Fibroblast of skin of right biceps (primary cell): ENCODE data around the gene BCAR3.
"Not testable (repeated sequence)": the region's sequence is repeated elsewhere in the genome, so short reads cannot be mapped to it uniquely, and the experiment has no call there.

Source experiments
- DNase-seq: peaks from one replicate; pipeline ENCODE4 v3.0.0-alpha.2; 2013

Gene BCAR3

DNA sequence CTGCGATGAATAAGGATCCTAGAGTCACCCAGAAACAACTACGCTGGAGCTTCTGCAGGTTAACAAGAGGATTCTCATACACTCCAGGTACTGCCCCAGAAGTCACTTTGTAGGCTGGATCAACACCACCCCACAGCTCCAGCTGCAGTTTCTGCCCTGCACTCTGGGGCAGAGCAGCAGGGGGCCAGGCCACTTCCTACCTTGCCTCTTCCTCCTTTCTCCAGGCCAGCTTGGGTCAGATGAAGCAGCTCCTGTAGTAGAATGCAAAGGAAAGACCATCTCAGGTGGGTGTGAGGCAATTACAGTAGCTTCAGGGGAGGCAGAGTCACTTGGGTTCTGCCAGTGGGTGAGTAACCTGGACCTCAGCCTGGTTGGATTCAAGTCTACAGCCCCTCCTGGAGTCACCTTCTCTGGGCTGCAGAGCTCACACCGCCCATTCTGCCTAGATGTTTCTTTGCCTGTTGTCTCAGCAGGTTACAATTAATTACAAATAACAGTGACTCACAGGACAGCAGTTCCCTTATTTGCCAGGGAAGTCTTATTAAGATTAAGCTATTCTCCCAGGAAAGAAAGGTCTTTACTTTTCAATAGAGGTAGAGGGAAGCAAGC, 24.4 kb upstream of the BCAR3 start:
- peak; percentile 28 for DNase-seq

DNA sequence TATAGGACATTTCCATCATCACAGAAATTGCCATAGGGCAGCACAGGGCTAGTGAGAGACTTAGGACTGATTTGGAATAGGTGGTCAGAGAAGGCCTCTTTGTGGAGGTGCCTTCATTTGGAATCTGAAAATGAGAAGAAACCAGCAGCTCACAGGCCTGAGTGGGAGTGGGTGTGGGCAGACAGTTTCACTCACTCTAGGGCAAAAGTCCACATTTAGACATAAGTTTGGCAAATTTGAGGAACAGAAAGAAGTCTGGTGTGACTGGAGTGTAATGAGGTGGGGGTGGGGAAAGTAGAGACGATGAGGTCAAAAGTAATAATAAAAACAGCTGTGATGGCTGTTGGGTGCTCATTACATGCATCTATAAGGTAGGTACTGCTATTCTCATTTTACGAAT, 22.4 kb upstream of the BCAR3 start:
- DNase-seq, result no peak

DNA sequence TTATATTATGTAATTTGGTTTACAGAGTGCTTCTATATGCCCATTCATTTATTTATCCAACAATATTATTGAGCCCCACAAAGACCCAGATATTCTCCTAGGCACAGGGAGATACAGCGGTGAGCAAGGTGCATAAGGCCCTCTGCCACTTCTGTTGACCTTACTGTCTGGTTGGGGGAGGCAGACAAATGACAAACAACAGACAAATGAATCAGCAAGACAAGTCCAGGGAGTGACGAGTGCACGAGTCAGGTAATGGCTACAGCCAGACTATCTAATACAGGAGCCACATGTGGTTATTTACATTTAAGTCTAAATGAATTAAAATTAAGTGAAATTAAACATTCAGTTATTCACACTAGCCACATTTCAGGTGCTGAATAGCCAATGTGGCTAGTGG, 22.0 kb upstream of the BCAR3 start:
- peak; percentile 65 for DNase-seq

DNA sequence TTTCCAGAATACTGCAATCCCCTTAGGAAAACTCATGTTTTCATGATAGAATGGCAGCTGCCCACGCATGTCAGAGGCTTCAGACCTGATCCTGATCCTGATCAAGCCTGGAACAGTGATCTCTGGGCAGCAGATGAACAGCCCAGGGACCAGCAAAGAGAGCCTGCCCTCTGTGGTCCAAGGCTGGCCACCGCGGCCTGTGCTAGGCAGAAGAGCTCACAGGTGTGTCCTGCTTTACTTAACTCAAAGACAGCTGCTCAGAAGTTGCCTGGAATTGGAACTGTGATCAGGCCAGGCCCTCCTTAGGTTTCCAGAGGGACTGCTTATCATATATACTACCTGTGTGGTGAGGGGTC, 21.2 kb upstream of the BCAR3 start:
- no peak for DNase-seq

DNA sequence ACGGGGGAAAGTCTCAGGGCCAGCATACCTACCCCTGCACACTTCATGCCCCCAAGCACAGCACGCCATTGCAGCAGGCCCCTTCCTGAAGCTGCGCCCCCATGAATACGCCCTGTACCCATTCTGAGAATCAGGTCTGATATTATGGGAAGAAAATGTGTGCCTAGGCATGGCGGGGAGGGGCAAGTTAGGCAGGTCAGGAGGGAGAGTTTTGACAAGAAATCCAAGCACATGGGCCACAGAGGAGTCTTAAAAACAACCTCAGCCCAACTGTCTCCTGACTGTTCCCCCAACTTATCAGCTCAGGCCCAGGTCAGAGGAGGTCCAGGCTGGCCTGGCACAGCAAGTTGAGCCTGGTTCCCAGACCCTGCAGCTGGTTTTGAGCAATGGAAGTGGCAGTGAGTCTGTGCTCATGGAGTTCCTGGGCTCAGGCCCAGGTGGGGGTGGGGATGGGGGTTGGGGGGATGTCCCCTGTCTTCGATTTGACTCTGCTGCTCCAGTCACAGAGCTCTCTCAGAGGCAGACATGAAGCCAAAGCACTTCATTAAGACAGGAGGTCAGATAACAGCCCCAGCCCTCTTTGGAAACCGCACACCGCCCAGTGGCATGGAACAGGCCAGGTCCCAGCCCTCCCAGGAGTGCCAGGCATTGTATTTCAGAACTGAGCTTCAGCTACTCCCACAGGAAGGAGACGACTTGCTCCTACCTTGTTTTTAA, 20.6 kb upstream of the BCAR3 start:
- DNase-seq, result no peak

DNA sequence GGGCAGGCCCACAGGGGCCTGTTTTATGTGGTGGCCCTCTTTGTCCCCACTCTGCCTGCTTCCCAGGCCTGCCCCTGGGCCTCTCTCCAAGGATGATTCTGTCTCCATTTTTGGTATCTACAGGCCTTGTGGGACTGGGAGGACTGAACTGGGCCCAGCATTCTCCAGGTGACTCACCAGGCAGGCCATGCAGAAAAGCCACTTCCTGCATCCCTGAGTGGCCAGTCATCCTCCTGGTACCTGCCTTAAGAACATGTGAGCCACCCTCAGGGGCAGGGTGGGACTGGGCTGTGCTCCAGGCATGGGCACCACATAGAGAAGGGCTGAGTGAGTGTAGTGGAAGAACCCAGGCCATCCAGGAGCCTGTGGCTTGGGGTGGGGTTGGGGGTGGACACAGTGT, 20.0 kb upstream of the BCAR3 start:
- peak; percentile 100 for DNase-seq

DNA sequence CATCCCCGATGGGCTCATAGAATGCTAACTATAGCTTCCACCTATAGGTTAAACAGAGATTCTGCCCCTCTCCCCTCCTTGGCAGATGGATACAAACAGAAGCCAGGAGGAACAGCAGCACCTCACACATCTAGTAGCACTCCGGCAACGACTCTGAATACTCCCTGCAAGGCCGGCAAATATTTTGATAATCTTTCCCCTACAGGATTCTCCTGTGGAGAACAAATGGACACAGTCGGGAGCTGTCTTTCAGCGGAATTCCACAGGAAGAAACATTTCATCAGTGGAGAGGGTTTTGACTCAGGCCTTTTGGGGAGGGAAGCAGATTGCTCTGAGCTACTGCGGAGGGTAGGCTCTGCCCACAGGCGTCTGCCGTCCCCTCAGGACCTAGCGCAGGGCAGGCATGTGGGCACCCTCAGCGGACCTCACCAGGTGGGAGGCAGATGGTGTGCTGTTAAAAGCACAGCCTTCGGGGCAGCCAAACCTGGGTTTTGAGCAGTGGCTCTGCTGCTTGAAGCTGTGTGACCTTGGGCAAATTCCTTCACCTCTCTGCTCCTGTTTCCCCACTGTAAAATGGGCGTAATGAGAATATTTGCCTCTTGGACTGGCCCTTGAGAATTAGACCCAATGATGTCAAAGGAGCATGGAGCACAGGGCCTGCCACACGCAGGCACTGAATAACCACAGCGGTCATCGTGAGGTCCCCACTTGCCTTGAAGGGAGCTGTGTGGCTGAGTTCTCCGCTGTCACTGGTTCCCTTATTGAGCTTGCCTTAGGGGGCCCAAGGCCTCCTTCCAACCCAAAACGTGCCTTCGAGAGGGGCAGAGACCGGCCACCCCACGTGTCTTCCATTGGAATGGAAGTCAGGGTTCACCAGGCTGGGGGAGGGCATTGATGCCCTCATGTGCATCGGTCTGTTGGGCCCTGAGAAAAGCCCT, 19.2 kb upstream of the BCAR3 start:
- DNase-seq, result no peak

DNA sequence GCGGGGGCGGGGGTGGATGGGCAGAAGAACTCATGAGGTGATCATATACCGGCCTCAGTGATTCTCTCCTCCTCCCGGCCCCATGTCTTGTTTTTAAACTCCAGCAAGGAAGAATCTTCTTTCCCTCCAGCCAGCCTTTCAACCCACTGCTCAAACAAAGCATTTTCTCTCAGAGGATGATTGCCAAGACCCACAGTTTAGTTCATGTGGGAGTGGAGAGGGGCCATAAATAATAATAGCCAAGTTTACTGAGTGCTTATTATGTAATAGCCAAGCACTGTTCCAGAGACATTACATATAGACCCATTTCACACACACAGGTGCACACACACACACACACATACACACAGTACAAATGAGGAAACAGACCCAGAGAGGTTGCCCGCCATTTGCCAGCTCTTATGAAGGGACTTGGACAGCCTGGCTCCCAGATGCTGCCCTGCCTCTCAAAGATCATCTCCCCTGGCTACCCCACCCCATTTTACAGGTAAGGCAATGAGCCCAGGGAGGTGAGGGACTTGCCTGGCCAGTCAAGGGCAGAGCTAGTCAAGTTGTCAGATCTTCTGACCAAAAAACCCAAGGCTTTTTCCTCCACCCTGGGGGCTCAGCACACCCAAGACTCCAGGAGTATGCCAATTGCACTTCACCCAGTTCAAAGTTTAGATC, 18.0 kb upstream of the BCAR3 start:
- no peak for DNase-seq

DNA sequence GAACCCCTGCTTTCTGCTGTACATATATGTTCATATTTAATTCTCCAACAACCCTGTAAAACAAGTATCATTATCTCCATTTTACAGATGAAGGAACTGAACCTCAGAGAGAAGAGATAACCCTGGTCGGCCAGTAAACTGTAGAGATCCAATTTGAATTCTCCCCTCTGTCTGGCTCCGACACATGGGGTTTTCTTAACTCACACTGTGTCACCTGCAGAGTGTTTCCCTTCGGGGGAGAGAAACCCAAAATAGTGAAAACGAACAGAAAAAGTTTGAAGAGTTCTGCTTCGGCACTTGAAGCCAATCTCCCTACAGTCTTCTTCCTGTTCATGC, 17.4 kb upstream of the BCAR3 start:
- no peak for DNase-seq

DNA sequence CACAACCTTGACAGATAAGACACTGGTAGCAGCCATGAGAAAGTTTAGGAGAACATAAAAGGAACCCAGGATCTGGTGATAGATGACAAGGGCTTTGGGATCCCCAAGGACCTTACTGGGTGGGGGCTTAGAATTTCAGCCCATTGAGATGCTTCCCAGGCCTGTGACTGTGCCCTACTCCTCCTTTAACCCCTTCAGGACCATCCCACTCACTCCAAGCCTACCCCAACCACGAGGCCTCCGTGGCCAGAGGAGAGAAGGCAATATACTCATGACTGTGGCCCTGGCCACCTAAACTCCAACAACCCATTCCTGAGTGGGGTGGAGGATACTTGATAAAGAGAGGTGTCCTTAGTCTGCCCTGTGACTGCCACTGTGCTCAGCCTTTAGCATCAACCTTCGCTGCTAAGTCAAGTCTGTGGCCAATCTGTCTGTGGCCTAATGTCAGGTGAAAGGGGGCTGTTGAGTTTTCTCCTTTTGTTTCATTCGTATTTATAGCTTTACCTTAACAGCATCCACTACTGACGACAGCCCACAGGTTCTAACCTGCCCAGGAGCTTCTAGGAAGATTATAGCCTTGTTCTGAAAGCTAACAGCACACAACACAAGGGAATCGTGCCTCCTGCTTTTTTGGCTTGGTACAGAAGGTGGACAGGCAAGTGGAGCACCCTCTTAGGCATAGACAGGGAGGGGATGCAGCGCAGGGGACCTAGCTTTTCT, 16.9 kb upstream of the BCAR3 start:
- DNase-seq, result no peak

DNA sequence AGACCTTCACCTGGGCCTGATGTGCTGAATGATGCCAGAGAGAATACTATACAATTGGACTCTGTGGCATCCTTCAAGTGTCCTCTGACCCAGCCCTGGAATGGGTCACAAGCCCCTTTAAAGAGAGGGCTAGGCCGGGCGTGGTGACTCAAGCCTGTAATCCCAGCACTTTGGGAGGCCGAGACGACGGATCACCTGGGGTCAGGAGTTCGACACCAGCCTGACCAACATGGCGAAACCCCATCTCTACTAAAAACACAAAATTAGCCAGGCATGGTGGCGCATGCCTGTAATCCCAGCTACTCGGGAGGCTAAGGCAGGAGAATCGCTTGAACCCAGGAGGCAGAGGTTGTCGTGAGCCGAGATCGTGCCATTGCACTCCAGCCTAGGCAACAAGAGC, 15.9 kb upstream of the BCAR3 start:
- not testable (repeated sequence) for DNase-seq

DNA sequence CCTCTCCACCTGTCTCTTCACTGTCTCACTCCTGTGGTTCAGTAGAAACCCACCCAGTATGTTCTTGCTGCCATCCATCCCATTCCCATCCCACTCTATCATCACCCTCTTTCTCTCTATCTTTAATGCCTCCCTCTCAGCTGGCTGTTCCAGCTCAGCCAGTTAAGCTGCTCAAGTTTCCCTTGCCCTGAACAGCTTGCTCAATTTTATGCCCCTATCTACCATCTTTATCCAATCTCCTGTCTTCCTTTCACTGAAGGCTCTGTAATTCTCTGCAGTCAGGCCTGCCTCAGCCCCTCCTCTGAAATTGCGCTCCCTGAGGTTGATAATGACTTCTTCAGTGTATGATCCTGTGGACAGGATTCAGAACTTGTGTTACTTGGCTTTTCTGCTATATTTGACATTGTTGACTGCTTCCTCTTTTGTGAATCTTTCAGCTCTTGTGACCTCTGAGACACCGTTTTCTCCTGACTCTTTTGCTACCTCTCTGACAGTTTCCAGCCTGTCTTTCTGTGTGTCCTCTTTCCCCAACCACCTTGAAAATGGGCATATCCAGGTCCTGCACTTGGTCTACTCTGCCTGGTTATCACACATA, 13.9 kb upstream of the BCAR3 start:
- DNase-seq, result no peak

DNA sequence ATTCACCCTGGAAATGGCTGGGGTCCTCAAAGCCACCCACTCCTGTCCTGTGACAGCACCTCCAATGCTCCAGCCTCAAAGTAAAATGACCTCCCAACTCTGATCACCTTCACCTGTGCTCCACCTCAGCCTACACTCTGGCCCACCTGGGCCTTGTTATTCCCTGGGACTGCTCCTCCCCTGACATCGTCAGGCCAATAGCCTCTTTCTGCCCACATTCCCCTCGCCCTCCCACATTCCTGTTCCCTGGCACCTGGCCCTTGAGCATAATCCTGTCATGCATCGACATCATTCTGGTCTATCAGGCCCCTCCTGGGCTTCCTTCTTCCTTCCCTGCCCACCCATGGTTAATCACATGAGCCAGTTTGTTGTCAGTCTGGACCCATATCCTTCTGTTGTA, 13.2 kb upstream of the BCAR3 start:
- peak; percentile 48 for DNase-seq

DNA sequence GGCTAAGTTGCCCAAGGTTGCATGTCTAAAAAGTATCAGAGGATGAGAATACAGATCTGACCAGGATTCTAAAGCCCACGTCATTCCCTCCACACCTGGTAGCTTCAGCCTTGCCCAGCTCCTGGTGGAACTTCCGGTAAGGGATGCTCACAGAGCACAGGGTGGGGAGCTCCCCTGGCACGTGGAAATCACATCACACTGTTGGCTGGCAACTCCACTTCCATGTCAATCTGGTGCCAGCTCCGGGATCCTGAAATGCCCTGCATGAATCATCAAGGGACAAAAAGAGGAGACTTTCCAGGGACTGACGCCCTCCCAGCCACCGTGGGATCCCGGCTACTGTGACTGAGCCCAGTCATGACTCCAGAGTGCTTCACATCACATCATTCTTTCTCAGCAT, 12.4 kb upstream of the BCAR3 start:
- no peak for DNase-seq

DNA sequence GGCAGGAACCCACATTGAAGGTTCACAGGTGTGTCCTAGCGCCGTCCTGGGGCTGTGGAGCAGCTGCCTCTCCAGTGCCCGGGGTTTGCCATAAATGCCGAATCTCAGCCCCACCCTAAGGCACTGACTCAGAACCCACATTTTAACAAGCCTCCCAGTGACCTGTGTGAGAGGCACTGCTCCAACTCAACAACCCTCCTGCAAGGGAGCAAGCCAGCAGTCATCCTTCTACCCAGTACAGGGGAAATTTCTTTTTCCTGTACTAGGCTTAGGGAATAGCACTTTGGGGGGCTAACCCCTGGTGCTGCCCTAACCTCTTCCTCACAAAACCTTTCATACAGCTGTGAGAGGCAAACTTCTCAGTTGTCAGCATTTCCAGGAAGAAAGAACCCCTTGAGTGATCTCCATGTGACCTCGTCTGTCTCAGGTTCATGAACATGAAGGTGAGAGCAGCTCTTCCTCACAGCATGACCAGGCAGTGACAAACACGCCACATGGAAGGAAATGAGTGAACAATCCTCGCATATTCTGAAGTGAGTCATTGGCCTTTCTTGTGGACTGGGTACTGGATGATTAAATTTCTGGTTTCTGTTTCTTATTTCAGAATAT, 11.4 kb upstream of the BCAR3 start:
- peak; percentile 92 for DNase-seq

DNA sequence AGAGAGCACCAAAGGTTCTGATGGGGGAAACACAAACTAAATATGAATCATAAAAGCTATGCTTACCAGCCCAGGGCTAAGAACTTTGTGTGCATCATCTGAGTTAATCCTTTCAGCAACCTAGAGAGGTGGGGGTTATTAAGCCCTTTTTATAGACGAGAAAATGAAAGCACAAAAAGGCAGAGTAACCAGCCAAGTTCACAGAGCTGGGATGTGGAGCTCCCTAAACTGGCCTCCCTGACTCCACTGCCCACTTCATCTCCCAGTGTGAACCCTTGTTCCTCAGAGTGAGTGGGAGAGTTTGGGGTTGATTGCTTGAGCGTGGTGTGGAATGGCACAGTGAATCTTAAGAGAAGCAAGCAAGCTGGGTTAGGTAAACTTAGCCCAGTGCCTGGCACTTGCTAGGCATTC, 10.8 kb upstream of the BCAR3 start:
- peak; percentile 66 for DNase-seq

DNA sequence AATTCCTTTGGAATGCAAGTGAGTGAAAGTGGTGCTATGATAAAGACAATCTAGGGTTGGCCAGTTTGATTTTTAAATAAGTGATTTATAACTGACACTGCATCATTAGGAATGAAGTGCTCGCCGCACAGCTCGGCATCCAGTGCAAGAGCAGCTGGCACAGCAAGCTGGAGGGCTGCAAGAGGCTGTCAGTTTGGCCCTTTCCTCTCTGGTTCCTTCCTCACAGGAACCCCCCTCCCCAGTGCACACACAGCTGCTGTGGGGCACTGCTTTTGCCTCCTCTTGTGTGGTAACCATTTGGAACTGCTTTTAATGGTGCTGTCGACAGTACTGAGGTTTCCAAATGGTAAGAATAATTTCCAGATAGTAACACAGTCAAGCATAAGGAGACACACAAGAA, 10.4 kb upstream of the BCAR3 start:
- peak; percentile 42 for DNase-seq

DNA sequence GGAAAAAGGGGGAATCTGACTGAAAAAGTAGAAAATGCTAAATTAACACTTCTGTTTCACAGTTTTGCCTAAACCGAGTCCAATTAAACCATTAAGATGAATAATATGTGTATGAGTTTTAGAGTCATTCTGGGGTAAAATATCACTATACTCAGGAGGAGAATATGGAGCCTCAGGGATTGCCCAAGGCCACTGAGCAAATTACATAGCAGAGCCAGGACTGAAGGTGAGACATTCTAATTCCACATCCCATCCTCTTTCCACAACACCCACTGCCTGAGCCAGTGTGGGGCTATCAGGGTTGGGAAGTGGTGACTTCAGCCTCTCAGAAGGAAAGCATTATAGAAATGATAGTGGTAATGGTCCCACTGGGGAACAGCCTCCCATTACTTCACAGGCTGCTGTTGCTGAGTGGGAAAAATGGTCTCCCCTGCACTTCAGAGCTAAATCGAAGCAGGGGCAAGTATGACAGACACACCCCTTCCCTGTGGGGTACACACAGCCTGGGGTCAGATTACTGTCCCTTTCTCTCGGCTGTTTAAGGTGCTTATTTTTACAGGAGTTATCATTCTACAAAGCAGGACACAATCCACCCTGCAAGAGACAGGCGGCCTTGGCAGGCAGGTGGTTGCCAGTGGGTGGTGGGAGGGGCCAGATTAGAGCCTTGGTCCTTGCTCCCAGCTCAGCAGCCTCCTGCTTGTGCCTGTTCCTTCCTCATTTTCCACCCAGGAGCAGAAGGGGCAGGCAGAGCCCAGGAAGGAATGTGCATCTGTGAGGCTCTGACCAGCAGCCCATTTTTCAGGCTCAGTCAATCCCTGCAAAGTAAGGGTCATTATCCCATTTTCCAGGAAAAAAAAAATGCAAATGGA, 9.5 kb upstream of the BCAR3 start:
- DNase-seq, result no peak

DNA sequence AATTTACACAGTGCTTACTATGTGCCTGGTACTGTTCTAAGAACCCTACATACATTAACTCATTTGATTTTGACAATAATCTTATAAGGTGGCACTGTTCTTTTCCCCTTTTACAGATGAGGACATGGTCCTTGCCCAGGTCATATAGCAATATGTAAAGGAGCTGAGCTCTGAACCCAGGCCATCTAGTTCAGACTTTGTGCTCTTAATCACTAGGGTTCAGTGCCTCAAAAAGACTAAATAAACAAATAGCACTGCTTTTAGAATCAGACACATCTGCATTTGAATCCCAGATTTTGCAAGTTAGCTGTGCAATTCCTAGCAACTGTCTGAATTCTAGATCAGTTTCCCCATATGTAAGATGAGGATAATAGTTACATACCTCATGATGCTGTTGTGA, 8.7 kb upstream of the BCAR3 start:
- no peak for DNase-seq

DNA sequence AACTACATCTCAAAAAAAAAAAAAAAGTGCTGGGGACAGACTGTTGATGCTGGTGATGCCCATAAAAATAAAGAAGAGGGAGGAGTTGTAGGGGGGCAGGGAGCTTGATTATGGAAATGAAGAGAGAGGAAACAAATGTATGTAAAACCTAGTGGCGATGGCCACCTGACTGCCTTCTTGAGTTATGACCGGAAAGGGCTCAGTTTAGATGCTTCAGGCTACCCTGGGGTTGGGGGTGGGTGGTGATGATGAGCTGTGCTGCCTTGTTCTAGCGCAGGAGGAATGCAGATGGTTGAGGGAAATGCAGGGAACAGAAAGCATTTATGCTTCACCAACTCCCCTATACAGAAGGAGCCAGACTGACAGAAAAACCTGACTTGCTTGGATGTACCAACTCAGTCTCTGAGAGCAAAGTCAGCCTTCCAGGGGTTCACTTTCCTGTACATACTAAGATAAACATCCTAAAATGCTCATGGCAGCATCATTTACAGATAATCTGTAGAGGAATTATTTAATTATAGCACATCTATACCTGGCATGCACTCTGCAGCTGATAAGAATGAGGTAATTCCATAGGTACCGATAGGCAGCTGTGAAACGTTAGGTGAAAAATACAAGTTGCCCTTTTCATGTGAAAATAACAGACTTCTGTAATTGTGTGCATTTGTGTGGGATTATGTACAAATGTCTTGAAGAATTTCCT, 8.0 kb upstream of the BCAR3 start:
- DNase-seq, result peak; percentile 57
